NB4 (cell line): Measurements from ENCODE around the gene C11orf58.

Source experiments
- TF ChIP-seq, protein P1 (sequence below): IDR thresholded peaks from one replicate; pipeline ENCODE4 v1.5.1; 2012; ENCODE audit warnings: low read depth, low read length
- TF ChIP-seq, protein P2 (sequence below): IDR thresholded peaks from 2 replicates; pipeline ENCODE4 v1.6.1; 2011; ENCODE audit warnings: low read depth, low read length

DNA sequence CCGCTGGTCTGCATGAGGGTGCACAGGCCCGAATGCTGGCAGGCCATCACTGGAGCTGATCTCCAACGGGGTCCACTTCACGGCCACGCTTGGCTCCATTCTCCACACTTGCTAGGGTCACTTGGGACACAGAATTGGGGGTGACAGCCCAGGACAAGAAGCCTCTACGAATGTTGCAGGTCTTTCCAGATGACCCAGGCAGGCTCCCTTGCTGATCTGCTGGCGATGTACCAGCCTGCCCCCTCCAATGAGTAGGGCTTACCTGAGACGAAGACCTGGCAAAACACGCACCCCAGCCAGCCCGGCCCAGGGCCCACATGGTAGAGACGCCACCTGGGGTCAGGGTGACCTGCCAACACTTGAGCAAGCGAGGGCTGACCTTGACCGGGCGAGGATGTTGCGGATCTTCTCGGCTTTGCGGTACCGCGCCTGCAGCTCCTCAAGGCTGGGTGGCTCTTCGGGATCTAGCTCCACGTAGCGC lies 44.9 kb downstream of the C11orf58 start:
- TF ChIP-seq, protein P1, sequence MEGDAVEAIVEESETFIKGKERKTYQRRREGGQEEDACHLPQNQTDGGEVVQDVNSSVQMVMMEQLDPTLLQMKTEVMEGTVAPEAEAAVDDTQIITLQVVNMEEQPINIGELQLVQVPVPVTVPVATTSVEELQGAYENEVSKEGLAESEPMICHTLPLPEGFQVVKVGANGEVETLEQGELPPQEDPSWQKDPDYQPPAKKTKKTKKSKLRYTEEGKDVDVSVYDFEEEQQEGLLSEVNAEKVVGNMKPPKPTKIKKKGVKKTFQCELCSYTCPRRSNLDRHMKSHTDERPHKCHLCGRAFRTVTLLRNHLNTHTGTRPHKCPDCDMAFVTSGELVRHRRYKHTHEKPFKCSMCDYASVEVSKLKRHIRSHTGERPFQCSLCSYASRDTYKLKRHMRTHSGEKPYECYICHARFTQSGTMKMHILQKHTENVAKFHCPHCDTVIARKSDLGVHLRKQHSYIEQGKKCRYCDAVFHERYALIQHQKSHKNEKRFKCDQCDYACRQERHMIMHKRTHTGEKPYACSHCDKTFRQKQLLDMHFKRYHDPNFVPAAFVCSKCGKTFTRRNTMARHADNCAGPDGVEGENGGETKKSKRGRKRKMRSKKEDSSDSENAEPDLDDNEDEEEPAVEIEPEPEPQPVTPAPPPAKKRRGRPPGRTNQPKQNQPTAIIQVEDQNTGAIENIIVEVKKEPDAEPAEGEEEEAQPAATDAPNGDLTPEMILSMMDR, result no peak
- TF ChIP-seq, protein P2, sequence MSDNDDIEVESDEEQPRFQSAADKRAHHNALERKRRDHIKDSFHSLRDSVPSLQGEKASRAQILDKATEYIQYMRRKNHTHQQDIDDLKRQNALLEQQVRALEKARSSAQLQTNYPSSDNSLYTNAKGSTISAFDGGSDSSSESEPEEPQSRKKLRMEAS, result no peak
